ENCODE measurements around the gene AP1M1.

DNA sequence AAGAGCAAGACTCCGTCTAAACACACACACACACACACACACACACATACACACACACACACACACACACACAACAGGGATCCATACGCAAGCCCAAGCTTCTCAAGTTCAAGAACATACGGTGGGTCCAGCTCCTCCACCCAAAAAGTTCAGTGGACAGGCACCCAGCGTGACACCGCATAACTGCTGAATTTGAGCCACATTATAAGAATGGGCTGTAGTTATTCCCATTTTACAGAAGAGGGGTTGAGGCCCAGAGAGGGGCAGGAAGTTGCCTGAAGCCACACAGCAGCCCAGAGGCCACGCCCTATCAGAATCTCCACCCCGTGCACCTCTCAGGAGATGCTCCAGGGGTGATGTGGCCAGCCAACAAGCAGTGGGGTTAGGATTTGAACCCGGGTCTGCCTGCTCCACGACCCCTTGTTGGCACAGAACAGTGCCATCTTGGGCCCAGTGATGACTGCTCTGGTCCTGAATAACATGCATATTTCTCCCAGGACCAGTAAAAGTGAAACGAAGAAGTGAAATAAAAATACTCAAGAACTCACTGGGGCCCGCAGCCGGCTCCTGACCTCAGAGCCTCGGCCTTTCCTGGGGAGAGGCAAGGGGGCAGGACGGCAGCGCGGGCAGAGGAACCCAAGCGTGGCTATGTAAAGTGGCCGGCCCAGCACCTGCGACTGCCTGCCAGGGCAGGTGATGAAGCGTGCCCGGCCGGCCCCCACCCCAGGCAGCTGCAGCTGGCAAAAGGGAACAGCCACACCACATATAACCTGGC lies 61.9 kb downstream of the AP1M1 start:
- TF ChIP-seq POLR2AphosphoS5 (IDR thresholded peaks at IDR 0.05; ENCODE audit: low read depth, low read length) (no peak), POLR2A (IDR thresholded peaks at IDR 0.05; ENCODE audit: low read depth, low read length) (no peak), TAF1 (IDR thresholded peaks at IDR 0.05; ENCODE audit: borderline replicate concordance, low read depth, low read length) (no peak)

Measured in GM12892 (cell line).